ENCODE results near the gene SLC37A3.

DNA sequence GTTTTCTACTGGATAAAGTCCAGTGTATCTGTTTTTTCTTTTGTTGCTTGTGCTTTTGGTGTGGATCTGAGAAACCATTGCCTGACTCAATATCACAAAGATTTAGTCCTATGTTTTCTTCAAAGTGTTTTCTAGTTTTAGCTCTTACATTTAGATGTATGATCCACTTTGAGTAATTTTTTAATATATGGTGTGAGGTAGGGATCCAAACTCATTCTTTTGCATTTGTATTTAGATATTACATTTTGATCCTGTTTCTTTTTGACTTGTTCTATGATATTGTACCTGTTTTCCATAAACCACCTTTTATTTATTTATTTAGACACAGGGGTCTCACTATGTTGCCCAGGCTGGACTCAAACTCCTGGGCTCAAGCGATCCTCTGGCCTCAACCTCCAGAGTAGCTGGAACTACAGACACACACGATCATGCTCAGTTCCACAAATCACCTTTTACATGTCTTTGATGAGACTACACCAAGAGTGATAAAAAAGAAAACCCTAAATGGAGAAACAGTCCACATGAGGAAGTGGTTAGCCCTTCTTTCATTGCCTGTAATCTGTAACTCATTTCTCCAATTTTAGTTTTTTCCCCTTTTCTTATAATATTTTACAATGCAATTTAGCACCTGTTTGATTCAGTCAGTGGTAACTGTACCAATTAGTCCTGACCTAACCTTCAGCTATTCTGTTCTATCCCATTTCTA lies 86.0 kb downstream of the SLC37A3 start:
- TF ChIP-seq, protein P1, sequence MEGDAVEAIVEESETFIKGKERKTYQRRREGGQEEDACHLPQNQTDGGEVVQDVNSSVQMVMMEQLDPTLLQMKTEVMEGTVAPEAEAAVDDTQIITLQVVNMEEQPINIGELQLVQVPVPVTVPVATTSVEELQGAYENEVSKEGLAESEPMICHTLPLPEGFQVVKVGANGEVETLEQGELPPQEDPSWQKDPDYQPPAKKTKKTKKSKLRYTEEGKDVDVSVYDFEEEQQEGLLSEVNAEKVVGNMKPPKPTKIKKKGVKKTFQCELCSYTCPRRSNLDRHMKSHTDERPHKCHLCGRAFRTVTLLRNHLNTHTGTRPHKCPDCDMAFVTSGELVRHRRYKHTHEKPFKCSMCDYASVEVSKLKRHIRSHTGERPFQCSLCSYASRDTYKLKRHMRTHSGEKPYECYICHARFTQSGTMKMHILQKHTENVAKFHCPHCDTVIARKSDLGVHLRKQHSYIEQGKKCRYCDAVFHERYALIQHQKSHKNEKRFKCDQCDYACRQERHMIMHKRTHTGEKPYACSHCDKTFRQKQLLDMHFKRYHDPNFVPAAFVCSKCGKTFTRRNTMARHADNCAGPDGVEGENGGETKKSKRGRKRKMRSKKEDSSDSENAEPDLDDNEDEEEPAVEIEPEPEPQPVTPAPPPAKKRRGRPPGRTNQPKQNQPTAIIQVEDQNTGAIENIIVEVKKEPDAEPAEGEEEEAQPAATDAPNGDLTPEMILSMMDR (IDR thresholded peaks at IDR 0.05) = no peak
- TF ChIP-seq EZH2 (IDR thresholded peaks at IDR 0.05; ENCODE audit: borderline replicate concordance, insufficient read depth, low read depth, low read length, poor library complexity, severe bottlenecking) = no peak

All from B cell (primary cell).